Upper lobe of right lung (tissue), 1 donor: ENCODE results near the gene TMEM59L. TPM values are rescaled to one million over a fixed set of nuclear protein-coding genes. Genes with fewer than 3 reads are reported as not detected.

Source experiments
- ATAC-seq: fragments of 200-7000 bp; cut with Tn5 transposase; one replicate; pipeline ENCODE4 v1.9.1; 2020; ENCODE audit warnings: mild to moderate bottlenecking, moderate library complexity
- DNase-seq: peaks from one replicate; pipeline ENCODE4 v3.0.0-alpha.2; 2020
- H3K27ac ChIP-seq: fragments of 200-600 bp; one replicate; pipeline ENCODE4 v1.8.0; 2022
- H3K27me3 ChIP-seq: fragments of 200-600 bp; one replicate; pipeline ENCODE4 v1.8.0; 2022; ENCODE audit warnings: mild to moderate bottlenecking
- H3K36me3 ChIP-seq: fragments of 200-600 bp; one replicate; pipeline ENCODE4 v1.8.0; 2022
- H3K4me1 ChIP-seq: fragments of 200-600 bp; one replicate; pipeline ENCODE4 v1.8.0; 2022
- H3K4me3 ChIP-seq: fragments of 200-600 bp; one replicate; pipeline ENCODE4 v1.8.0; 2022; ENCODE audit warnings: mild to moderate bottlenecking
- H3K9me3 ChIP-seq: fragments of 200-600 bp; one replicate; pipeline ENCODE4 v1.8.0; 2022
- CTCF ChIP-seq: fragments of 200-600 bp; IDR thresholded peaks from one replicate; pipeline ENCODE4 v1.8.0; 2022; ENCODE audit warnings: antibody characterized with exemption
- intact Hi-C: fragments of 100-400 bp; cut with DNase I; formaldehyde crosslinking; loops from one replicate; pipeline ENCODE4 v1.11.0; 2022
- total RNA-seq: library from RNA; stranded (reverse); fragmentation: NEBNext Ultra II Directional; extraction: Animal tissue kit (Norgen Biotek cat#: 25700); gene quantifications from one replicate; pipeline ENCODE4 v1.2.1, GENCODE V29; 2021
- donor health status: DM: no; HTN: yes; CAD: no; lungs with severe emphysema.

The TMEM59L gene
- total RNA-seq, 1 donor from 2014 or later = 2.2 TPM

GRCh38 chr19:18606281-18607225, 6.1 kb upstream of the TMEM59L start, which contains the start of gene CRLF1:
CRLF1 (minus strand) TSS chr19:18606799; CDS start chr19:18606656, 143 bp downstream.
- Histone ChIP-seq H3K36me3 (no peaks in the 10 kb centered on the region), H3K4me1 (peaks cover 33% of the 10 kb centered on the region), H3K9me3 (no peaks in the 10 kb centered on the region), H3K4me3 (peak within 1 kb of the TSS; percentile 16), H3K27me3 (peaks cover 83% of the 10 kb centered on the region), H3K27ac (no peak within 1 kb of the TSS)
- TF ChIP-seq CTCF = no peak
- DNase-seq (no peak), ATAC-seq (no peak)
- intact Hi-C loops = no loop called here

DNA sequence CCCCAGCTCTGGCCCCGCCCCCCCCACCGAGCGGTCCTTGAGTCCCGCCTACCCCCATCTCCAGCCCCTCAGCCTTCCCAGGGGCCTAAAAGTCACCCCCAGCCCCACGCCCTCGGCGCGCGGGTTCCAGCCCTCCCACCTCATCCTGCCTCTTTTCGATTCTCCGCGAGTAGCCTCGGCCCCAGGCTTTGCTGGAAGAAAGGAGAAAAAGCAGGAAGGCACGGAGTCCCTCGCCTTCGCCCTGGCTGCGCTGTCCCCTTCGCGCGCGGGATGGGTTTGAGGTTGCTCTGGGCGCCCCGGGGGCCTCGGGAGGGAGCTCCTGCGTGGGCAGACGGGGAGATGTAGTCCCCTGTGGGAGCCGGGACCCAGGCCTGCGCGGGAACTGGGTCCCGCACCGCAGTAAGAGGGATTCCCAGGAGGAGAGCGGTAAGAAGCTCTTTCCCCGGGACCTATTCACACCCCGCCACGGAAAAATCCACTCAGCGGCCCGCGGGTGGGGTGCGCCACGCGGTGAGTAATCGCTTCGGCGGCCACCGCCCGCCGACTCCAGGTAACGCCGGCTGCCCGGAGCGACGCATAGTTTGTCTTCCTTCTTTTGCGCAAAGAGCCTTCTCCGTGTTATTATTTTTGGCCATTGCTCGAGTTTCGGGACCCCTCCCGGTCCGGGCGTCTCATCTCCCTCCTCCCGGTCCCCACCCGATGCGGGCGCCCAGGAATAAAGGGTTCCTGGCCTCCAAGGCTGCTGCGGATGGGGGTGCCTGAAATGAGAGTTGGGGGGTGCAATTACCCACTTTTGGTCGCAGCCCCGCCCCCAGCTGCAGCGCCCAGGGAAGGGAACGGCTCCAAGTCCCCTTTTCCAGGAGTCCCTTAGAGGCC, 5.2 kb upstream of the TMEM59L start:
- Histone ChIP-seq H3K36me3 (no peaks in the 10 kb centered on the region), H3K27me3 (peaks cover 92% of the 10 kb centered on the region), H3K4me1 (peaks cover 42% of the 10 kb centered on the region), H3K4me3 (peak overlapping the region; percentile 2), H3K27ac (no peak overlapping the region), H3K9me3 (no peaks in the 10 kb centered on the region)
- intact Hi-C loops = no loop called here
- ATAC-seq (no peak), DNase-seq (no peak)
- no peak for TF ChIP-seq CTCF

- Histone ChIP-seq H3K9me3 (no peaks in the 10 kb centered on the region), H3K36me3 (no peaks in the 10 kb centered on the region), H3K4me1 (peaks cover 44% of the 10 kb centered on the region), H3K4me3 (no peak overlapping the region), H3K27me3 (peaks cover 93% of the 10 kb centered on the region), H3K27ac (no peak overlapping the region)
- DNase-seq (no peak), ATAC-seq (no peak)
- intact Hi-C loops = no loop called here
- TF ChIP-seq CTCF = no peak
These were observed 4.4 kb upstream of the TMEM59L start for GRCh38 chr19:18608102-18608804.

- no peak for TF ChIP-seq CTCF
- intact Hi-C loops = no loop called here
- no peaks in the 10 kb centered on the region for H3K36me3 ChIP-seq
- no peak for DNase-seq
- no peaks in the 10 kb centered on the region for H3K9me3 ChIP-seq
- H3K27me3 ChIP-seq = peaks cover 93% of the 10 kb centered on the region
- peaks cover 38% of the 10 kb centered on the region for H3K4me1 ChIP-seq
- ATAC-seq = no peak
- no peak overlapping the region for H3K27ac ChIP-seq
- H3K4me3 ChIP-seq = no peak overlapping the region
These were observed 3.6 kb upstream of the TMEM59L start for GRCh38 chr19:18608805-18609716.
